GM18951 (cell line): ENCODE results near the gene EMB.
"Not testable (repeated sequence)": the region's sequence is repeated elsewhere in the genome, so short reads cannot be mapped to it uniquely, and the experiment has no call there.

Experiments used
- POLR2A ChIP-seq: IDR thresholded peaks from 4 replicates; pipeline ENCODE4 v1.6.1; 2011; ENCODE audit warnings: mild to moderate bottlenecking; ENCODE audit not compliant: insufficient read length, insufficient read depth; ENCODE audit errors: extremely low read depth
- in situ Hi-C: fragments of 300-500 bp; cut with MboI; formaldehyde crosslinking; loops from one replicate; pipeline ENCODE4 v1.12.0; 2022; ENCODE audit warnings: low sequenced_read_pairs, mixed read lengths, inconsistent platforms; ENCODE audit not compliant: unreplicated experiment

EMB gene

GRCh38 chr5:50369287-50370033 is 71.6 kb downstream of the EMB start:
- in situ Hi-C loops = not testable (repeated sequence)

GRCh38 chr5:50365426-50366251 is 75.4 kb downstream of the EMB start:
- in situ Hi-C loops = no loop called here

GRCh38 chr5:50364535-50365309 is 76.4 kb downstream of the EMB start:
- in situ Hi-C loops = not testable (repeated sequence)

More at GRCh38 chr5:50365426-50366251, 75.4 kb downstream of the EMB start:
- TF ChIP-seq POLR2A = no peak

DNA sequence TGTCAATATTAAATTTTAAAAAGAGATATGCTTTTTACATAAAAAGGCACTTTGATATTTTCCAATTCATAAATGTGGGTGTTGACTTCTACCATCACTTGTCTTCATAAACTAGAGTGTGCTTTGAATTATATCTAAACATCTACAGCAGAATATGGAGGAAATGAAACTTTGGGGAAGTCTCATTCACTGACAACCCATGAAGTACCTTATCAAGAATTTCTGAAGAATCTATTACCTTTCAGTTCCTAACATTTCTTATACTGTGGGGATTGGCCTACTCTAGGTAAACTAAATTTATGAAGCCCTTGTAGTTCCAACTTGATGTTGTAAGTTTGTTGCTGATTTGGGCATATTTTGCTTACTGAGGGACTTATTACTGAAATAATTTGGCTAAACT is 81.9 kb downstream of the EMB start:
- in situ Hi-C loops = no loop called here
- TF ChIP-seq POLR2A = no peak

DNA sequence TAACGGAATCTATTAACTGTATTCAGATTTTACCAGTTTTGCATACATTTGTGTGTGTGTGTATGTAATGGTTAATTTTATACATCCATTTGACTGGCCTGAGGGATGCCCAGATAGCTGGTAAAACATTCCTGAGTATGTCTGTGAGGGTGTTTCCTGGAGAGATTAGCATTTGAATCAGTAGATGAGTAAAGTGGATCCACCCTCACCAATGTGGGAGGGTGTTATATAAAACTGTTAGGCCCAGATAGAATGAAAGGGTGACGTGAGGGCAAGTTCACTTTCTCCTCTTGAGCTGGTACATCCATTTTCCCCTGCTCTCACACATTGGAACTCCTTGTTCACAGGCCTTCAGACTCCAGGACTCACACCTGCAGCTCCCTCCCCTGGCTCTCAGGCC is 88.7 kb downstream of the EMB start:
- in situ Hi-C loops = no loop called here
- TF ChIP-seq POLR2A = no peak
